H1 (cell line): ENCODE results near the gene HYAL1. TPM values are rescaled to one million over a fixed set of nuclear protein-coding genes. Genes with fewer than 3 reads are reported as not detected.
A peak's percentile ranks its signal among the peaks of the same experiment; 100 is the strongest.

Experiments used
- CTCF ChIA-PET: fragments of 300-600 bp; sonication (Branson Sonifier 250); formaldehyde crosslinking; loops from one replicate; lab custom pipeline; 2021; ENCODE audit not compliant: partially characterized antibody; lab: Charles Lee
- POLR2A ChIA-PET: fragments of 300-600 bp; sonication (Branson Sonifier 250); formaldehyde crosslinking; loops from one replicate; lab custom pipeline; 2021; ENCODE audit warnings: inconsistent platforms; ENCODE audit not compliant: partially characterized antibody; lab: Charles Lee
- DNase-seq, 2 experiments: peaks; one replicate each; pipeline versions ENCODE4 v3.0.0 to v3.0.0-alpha.2; 2010 to 2022; ENCODE audit warnings: low spot score in 2 of 2, low read depth in 1 of 2, mixed read lengths in 1 of 2
- FAIRE-seq: peaks from 2 replicates; lab custom pipeline; 2011; peaks lifted over from hg19 to GRCh38; lab: Jason Lieb, UNC
- H2AFZ ChIP-seq: 2 replicates; pipeline ENCODE4 v1.8.1; 2012; ENCODE audit warnings: low read length, inconsistent platforms
- H2AK5ac ChIP-seq: 2 replicates; pipeline ENCODE4 v1.6.1; 2013; ENCODE audit warnings: low read depth, low read length
- H2BK120ac ChIP-seq: replicated peaks from 2 replicates; pipeline ENCODE3; 2013; ENCODE audit warnings: low read depth, low read length, inconsistent platforms
- H2BK12ac ChIP-seq: 2 replicates; pipeline ENCODE4 v1.6.1; 2013; ENCODE audit warnings: low read depth, low read length
- H2BK15ac ChIP-seq: 2 replicates; pipeline ENCODE4 v1.6.1; 2013; ENCODE audit warnings: low read length
- H2BK20ac ChIP-seq: 2 replicates; pipeline ENCODE4 v1.6.1; 2013; ENCODE audit warnings: low read length
- H2BK5ac ChIP-seq: 2 replicates; pipeline ENCODE4 v1.6.1; 2013; ENCODE audit warnings: low read depth, low read length
- H3K14ac ChIP-seq: 2 replicates; pipeline ENCODE4 v1.6.1; 2013; ENCODE audit warnings: inconsistent platforms; ENCODE audit not compliant: insufficient read length
- H3K18ac ChIP-seq: 2 replicates; pipeline ENCODE4 v1.6.1; 2013; ENCODE audit warnings: low read length; ENCODE audit errors: extremely low read depth
- H3K23ac ChIP-seq: 2 replicates; pipeline ENCODE4 v1.6.1; 2013; ENCODE audit warnings: inconsistent platforms; ENCODE audit not compliant: insufficient read length
- H3K23me2 ChIP-seq: 2 replicates; pipeline ENCODE4 v1.6.1; 2013; ENCODE audit warnings: low read depth, low read length
- H3K27ac ChIP-seq: 2 replicates; pipeline ENCODE4 v1.6.1; 2011; ENCODE audit warnings: low read depth, low read length, inconsistent platforms
- H3K27me3 ChIP-seq, 4 experiments: replicated peaks in 1 of 4; 1 replicate in 1 of 4; 2 replicates in 3 of 4; pipeline versions ENCODE4 v1.6.1 to v1.8.1; 2011 to 2013; ENCODE audit warnings: low read length in 3 of 4, mild to moderate bottlenecking in 3 of 4, inconsistent platforms in 2 of 4, mixed read lengths in 2 of 4, moderate library complexity in 1 of 4; ENCODE audit not compliant: control insufficient read depth in 3 of 4, insufficient read depth in 3 of 4; ENCODE audit errors: extremely low read depth in 1 of 4
- H3K36me3 ChIP-seq, 4 experiments: 2 replicates each; pipeline versions ENCODE4 v1.6.1 to v1.8.1; 2011 to 2013; ENCODE audit warnings: mild to moderate bottlenecking in 4 of 4, low read length in 3 of 4, moderate library complexity in 2 of 4, control low read depth in 1 of 4, inconsistent platforms in 1 of 4; ENCODE audit not compliant: insufficient read depth in 4 of 4, control insufficient read depth in 2 of 4
- H3K4ac ChIP-seq: replicated peaks from 2 replicates; pipeline ENCODE3; 2013; ENCODE audit warnings: low read length, low read depth, mixed read lengths, inconsistent platforms; ENCODE audit not compliant: insufficient read length
- H3K4me1 ChIP-seq, 4 experiments: replicated peaks in 1 of 4; 1 replicate in 1 of 4; 2 replicates in 3 of 4; pipeline versions ENCODE4 v1.6.1 to v1.8.1; 2011 to 2013; ENCODE audit warnings: low read length in 3 of 4, inconsistent platforms in 2 of 4, mixed read lengths in 1 of 4; ENCODE audit not compliant: insufficient read depth in 4 of 4, control insufficient read depth in 3 of 4
- H3K4me2 ChIP-seq, 2 experiments: 2 replicates each; pipeline versions ENCODE4 v1.6.1 to v1.8.1; 2011 to 2013; ENCODE audit warnings: low read depth in 2 of 2, low read length in 2 of 2, control low read depth in 1 of 2, inconsistent platforms in 1 of 2, mild to moderate bottlenecking in 1 of 2; ENCODE audit not compliant: insufficient read depth in 1 of 2
- H3K4me3 ChIP-seq, 4 experiments: fragments of 200-600, 300-600 bp in 1 of 4; sonication (generic), shearing (Covaris generic), sonication (Bioruptor Twin) in 1 of 4; 2 replicates each; pipeline versions ENCODE4 v1.5.1 to v1.8.1; 2011 to 2016; ENCODE audit warnings: low read length in 4 of 4, low read depth in 3 of 4, control low read depth in 2 of 4, inconsistent platforms in 2 of 4, mild to moderate bottlenecking in 2 of 4, mixed read lengths in 1 of 4, moderate library complexity in 1 of 4; ENCODE audit not compliant: insufficient read depth in 2 of 4; ENCODE audit errors: extremely low read depth in 1 of 4
- H3K56ac ChIP-seq: replicated peaks from 2 replicates; pipeline ENCODE3; 2013; ENCODE audit warnings: low read depth, mild to moderate bottlenecking, mixed read lengths, low read length, inconsistent platforms; ENCODE audit not compliant: insufficient read length
- H3K79me1 ChIP-seq: 2 replicates; pipeline ENCODE4 v1.6.1; 2013; ENCODE audit warnings: low read depth, low read length, control low read depth
- H3K79me2 ChIP-seq, 2 experiments: 2 replicates each; pipeline versions ENCODE4 v1.6.1 to v1.8.1; 2012 to 2013; ENCODE audit warnings: low read length in 2 of 2, mild to moderate bottlenecking in 2 of 2, inconsistent platforms in 1 of 2; ENCODE audit not compliant: insufficient read depth in 2 of 2, control insufficient read depth in 1 of 2
- H3K9ac ChIP-seq, 4 experiments: replicated peaks in 1 of 4; 1 replicate in 1 of 4; 2 replicates in 3 of 4; pipeline versions ENCODE4 v1.6.1 to v1.8.1; 2011 to 2013; ENCODE audit warnings: low read depth in 3 of 4, low read length in 3 of 4, control low read depth in 2 of 4, mild to moderate bottlenecking in 2 of 4, moderate library complexity in 2 of 4, inconsistent platforms in 1 of 4; ENCODE audit errors: extremely low read depth in 1 of 4
- H3K9me3 ChIP-seq, 2 experiments: 2 replicates each; pipeline versions ENCODE4 v1.6.1 to v1.8.1; 2012 to 2013; ENCODE audit warnings: mild to moderate bottlenecking in 2 of 2, moderate library complexity in 2 of 2, control low read depth in 1 of 2, inconsistent platforms in 1 of 2, low read depth in 1 of 2, low read length in 1 of 2, mixed read lengths in 1 of 2; ENCODE audit not compliant: insufficient read depth in 2 of 2
- H4K20me1 ChIP-seq, 2 experiments: replicated peaks in 1 of 2; 2 replicates each; pipeline versions ENCODE3 to v1.8.1; 2011 to 2013; ENCODE audit warnings: inconsistent platforms in 2 of 2, low read length in 2 of 2, mild to moderate bottlenecking in 1 of 2; ENCODE audit not compliant: insufficient read depth in 2 of 2, control insufficient read depth in 1 of 2
- H4K5ac ChIP-seq: 2 replicates; pipeline ENCODE4 v1.6.1; 2013; ENCODE audit warnings: low read length, low read depth, mixed read lengths, inconsistent platforms; ENCODE audit not compliant: insufficient read length
- H4K8ac ChIP-seq: 2 replicates; pipeline ENCODE4 v1.8.0; 2013; ENCODE audit warnings: mild to moderate bottlenecking, moderate library complexity, low read length, inconsistent platforms; ENCODE audit not compliant: insufficient read depth; ENCODE audit errors: extremely low read depth
- H4K91ac ChIP-seq: replicated peaks from 2 replicates; pipeline ENCODE3; 2013; ENCODE audit warnings: low read length, mixed read lengths, inconsistent platforms; ENCODE audit not compliant: insufficient read length
- MAFK ChIP-seq: IDR thresholded peaks from 2 replicates; pipeline ENCODE4 v1.6.1; 2012; ENCODE audit warnings: low read depth, mild to moderate bottlenecking, improper control_type of control experiment, low read length
- SAP30 ChIP-seq: fragments of 300-600 bp; sonication (generic); IDR thresholded peaks from 2 replicates; pipeline ENCODE4 v1.7.1; 2012; ENCODE audit warnings: low read length, moderate library complexity, mild to moderate bottlenecking, inconsistent platforms; ENCODE audit not compliant: insufficient read depth, insufficient replicate concordance
- TAF7 ChIP-seq: optimal IDR thresholded peaks from 2 replicates; pipeline ENCODE3; 2011; ENCODE audit warnings: low read depth, mild to moderate bottlenecking, inconsistent platforms, low read length, moderate library complexity, borderline replicate concordance
- TEAD4 ChIP-seq: IDR thresholded peaks from 2 replicates; pipeline ENCODE4 v1.6.1; 2012; ENCODE audit warnings: low read depth, low read length, inconsistent platforms, mixed read lengths
- YY1 ChIP-seq: IDR thresholded peaks from 2 replicates; pipeline ENCODE4 v1.6.1; 2011; ENCODE audit warnings: low read depth, mild to moderate bottlenecking, low read length
- WGBS, 2 experiments: shearing (Covaris generic) in 1 of 2; methylation state at CpG; one replicate each; pipeline versions ENCODE4 v1.1.6 to v1.1.7; 2013 to 2015; ENCODE audit warnings: low lambda C conversion rate in 2 of 2, mixed read lengths in 2 of 2, inconsistent platforms in 1 of 2, low coverage in 1 of 2, missing lambda C conversion rate in 1 of 2; ENCODE audit not compliant: insufficient replicate concordance in 2 of 2, insufficient coverage in 1 of 2, insufficient read length in 1 of 2; ENCODE audit errors: extremely low coverage in 1 of 2, missing lambda C conversion rate in 1 of 2; 5-methylcytosine and 5-hydroxymethylcytosine counted together
- polyA plus RNA-seq, 7 experiments: library from polyadenylated mRNA; depleted of rRNA in 3 of 7; stranded (reverse) in 5 of 7; unstranded in 2 of 7; fragments of >200 nt in 5 of 7; fragments of 200-250 nt in 2 of 7; gene quantifications; 1 replicate in 5 of 7; 2 replicates in 1 of 7; 4 replicates in 1 of 7; pipeline versions ENCODE4 v1.2.1 to v1.2.3, GENCODE V29; 2011 to 2013; ENCODE audit warnings: missing spikeins in 2 of 7, mixed read lengths in 2 of 7
- total RNA-seq: library from RNA; stranded (reverse); fragmentation: NEBNext Ultra II Directional; extraction: Animal tissue kit (Norgen Biotek cat#: 25700); gene quantifications from 2 replicates; pipeline ENCODE4 v1.2.1, GENCODE V29; 2021
- TF ChIP-seq, protein P1 (sequence below): IDR thresholded peaks from 2 replicates; pipeline ENCODE4 v1.6.1; 2012; ENCODE audit warnings: low read length, inconsistent platforms
- TF ChIP-seq, protein P2 (sequence below): IDR thresholded peaks from 2 replicates; pipeline ENCODE4 v1.6.1; 2012; ENCODE audit warnings: inconsistent platforms

HYAL1 gene
- total and polyA plus RNA-seq, 2 of the 8 experiments (the other 6 are each of a cell fraction or from before 2014, with no cell fraction given): 2.0 to 5.4 TPM

- FAIRE-seq: peak; percentile 77
- no peak for TF ChIP-seq TEAD4
- TF ChIP-seq SAP30: no peak
- TF ChIP-seq, protein P1, sequence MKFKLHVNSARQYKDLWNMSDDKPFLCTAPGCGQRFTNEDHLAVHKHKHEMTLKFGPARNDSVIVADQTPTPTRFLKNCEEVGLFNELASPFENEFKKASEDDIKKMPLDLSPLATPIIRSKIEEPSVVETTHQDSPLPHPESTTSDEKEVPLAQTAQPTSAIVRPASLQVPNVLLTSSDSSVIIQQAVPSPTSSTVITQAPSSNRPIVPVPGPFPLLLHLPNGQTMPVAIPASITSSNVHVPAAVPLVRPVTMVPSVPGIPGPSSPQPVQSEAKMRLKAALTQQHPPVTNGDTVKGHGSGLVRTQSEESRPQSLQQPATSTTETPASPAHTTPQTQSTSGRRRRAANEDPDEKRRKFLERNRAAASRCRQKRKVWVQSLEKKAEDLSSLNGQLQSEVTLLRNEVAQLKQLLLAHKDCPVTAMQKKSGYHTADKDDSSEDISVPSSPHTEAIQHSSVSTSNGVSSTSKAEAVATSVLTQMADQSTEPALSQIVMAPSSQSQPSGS: peak; percentile 76; the same call in 1 of the 2 replicates
- no peak for TF ChIP-seq TAF7
- TF ChIP-seq, protein P2, sequence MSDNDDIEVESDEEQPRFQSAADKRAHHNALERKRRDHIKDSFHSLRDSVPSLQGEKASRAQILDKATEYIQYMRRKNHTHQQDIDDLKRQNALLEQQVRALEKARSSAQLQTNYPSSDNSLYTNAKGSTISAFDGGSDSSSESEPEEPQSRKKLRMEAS: peak; percentile 59
- no peak for TF ChIP-seq MAFK
- 0 out of 2 replicates have a peak, but pooled peaks have one; percentile 45 for TF ChIP-seq YY1
Observed at GRCh38 chr3:50272911-50273688, 30.3 kb downstream of the HYAL1 start.

More at GRCh38 chr3:50272911-50273688, 30.3 kb downstream of the HYAL1 start:
- Histone ChIP-seq H2BK12ac (peak overlapping the region; percentile 92; the same call in 1 of the 2 replicates), H2BK120ac (no peak overlapping the region), H3K36me3 (no peaks in the 10 kb centered on the region), H4K5ac (no peak overlapping the region), H2AFZ (no peak overlapping the region), H3K4me1 (peaks cover 0 to 20% (median 19%) of the 10 kb centered on the region in 4 experiments; a peak in 6 of 7 replicates), H2AK5ac (no peak overlapping the region), H3K27me3 (peaks cover 27 to 50% (median 42%) of the 10 kb centered on the region in 4 experiments), H4K8ac (peak overlapping the region; percentile 86; the same call in 1 of the 2 replicates), H3K4me3 (peak overlapping the region in 1 of 4 experiments; percentile 46; a peak in 1 of 8 replicates), H3K23ac (no peak overlapping the region), H3K4me2 (peak overlapping the region; percentile 2 to 75), H2BK15ac (peak overlapping the region; percentile 92; the same call in 1 of the 2 replicates), H4K20me1 (peaks cover 0 to 1% of the 10 kb centered on the region in 2 experiments), H2BK20ac (peak overlapping the region; percentile 80; the same call in 1 of the 2 replicates), H3K56ac (no peak overlapping the region), H3K27ac (no peak overlapping the region), H3K4ac (no peak overlapping the region), H3K9me3 (no peaks in the 10 kb centered on the region; a peak in 1 of 4 replicates), H4K91ac (peak overlapping the region; percentile 94), H3K9ac (no peak overlapping the region), H3K18ac (peak overlapping the region; percentile 90), H3K23me2 (peaks cover 2% of the 10 kb centered on the region; the same call in 1 of the 2 replicates), H3K79me2 (no peaks in the 10 kb centered on the region), H3K79me1 (no peaks in the 10 kb centered on the region), H2BK5ac (no peak overlapping the region; the same call in 1 of the 2 replicates), H3K14ac (no peak overlapping the region)
- 32% methylated on average over 60 of the region's 61 CpGs; no CpG with 5 or more reads in 1 of the 2 experiments for WGBS, 2 experiments
- CTCF ChIA-PET: interaction anchor here (0.7 to 53.5 kb wide), 10 partner anchors 10 to 89 kb away, joined by 3 to 2149 read pairs (median 27); partner anchors contain the start of genes GNAI2, GNAT1 and SLC38A3
- POLR2A ChIA-PET: interaction anchor here (0.6 to 4.4 kb wide), 4 partner anchors 9 to 46 kb away, joined by 3 to 35 read pairs (median 5); no protein-coding TSS in a partner anchor
- peak in 1 of 2 experiments; percentile 100 for DNase-seq
